ENCODE measurements around the gene CHCHD3.

The CHCHD3 gene

DNA sequence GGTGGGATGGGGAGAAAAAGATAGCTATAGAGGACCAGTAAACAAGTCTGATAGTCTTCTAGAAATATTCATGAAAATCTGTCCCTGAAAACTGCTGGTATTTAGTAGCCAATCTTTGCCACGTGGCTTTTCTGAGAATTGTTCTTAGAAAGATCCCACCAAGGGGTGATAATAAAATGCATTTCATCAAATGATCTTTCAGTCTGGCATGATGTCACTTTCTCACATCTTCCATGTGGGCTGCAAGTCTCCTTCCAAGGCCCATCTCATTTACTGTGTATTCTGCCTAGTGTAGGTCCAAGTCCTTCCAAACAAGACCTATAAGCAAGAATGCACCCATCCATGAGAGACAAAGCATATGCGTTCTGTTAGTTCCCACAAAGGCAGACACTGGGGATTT is 226.0 kb downstream of the CHCHD3 start:
- Mint-ChIP-seq H3K36me3 (peaks cover 40% of the 10 kb centered on the region), H3K27me3 (no peaks in the 10 kb centered on the region)
- no peak for ATAC-seq

DNA sequence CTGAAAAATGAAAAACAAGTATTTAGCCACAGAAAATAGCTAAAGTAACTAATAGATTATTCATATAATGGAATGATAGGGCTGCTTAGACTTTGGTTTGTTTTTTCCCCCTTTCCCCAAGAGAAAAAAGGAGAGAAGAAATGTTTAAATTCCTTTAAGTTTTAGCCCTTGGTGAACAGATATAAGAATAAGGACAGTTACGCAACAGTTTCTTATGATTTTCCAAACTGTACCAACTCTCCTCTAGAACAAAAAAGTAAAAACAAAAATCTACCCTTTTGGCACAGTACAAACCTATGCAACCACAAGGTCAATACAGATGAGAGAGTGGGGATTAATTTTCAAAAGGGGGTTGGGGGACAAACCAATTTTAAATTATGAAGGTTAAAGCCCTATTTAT is 227.7 kb downstream of the CHCHD3 start:
- Mint-ChIP-seq H3K4me1 (peaks cover 8% of the 10 kb centered on the region), H3K27me3 (no peaks in the 10 kb centered on the region), H3K27ac (no peak overlapping the region), H3K4me3 (no peak overlapping the region), H3K36me3 (peaks cover 48% of the 10 kb centered on the region), H3K9me3 (no peaks in the 10 kb centered on the region)
- no peak for ATAC-seq

More for the DNA sequence above, 226.0 kb downstream of the CHCHD3 start:
- Mint-ChIP-seq H3K9me3 (no peaks in the 10 kb centered on the region), H3K27ac (no peak overlapping the region), H3K4me1 (peaks cover 8% of the 10 kb centered on the region), H3K4me3 (no peak overlapping the region)

DNA sequence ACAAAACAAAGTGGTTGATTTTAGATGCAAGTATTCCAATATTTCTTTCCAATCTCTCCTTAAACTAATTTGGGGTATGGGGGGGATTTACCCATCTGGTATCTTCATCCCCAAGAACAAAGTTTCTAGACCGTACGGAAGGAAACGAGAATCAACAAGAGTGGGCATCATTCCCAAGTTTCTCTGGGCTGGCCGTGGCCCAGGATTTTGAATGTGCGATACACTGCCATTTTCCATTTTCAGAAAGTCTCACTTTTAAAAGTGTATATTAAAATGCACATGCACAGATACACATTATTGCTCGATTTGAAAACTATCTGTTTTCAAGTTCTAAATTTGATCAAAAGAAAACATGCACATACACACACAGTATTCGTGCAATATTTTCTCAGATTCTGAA is 234.5 kb downstream of the CHCHD3 start:
- H3K9me3 Mint-ChIP-seq, result no peaks in the 10 kb centered on the region
- no peak overlapping the region for H3K27ac Mint-ChIP-seq
- H3K4me3 Mint-ChIP-seq, result no peak overlapping the region
- H3K36me3 Mint-ChIP-seq, result peaks cover 48% of the 10 kb centered on the region
- H3K27me3 Mint-ChIP-seq, result no peaks in the 10 kb centered on the region
- no peak for ATAC-seq
- no peaks in the 10 kb centered on the region for H3K4me1 Mint-ChIP-seq

- Mint-ChIP-seq H3K4me3 (no peak overlapping the region), H3K27ac (no peak overlapping the region), H3K9me3 (no peaks in the 10 kb centered on the region), H3K4me1 (no peaks in the 10 kb centered on the region), H3K36me3 (peaks cover 47% of the 10 kb centered on the region), H3K27me3 (no peaks in the 10 kb centered on the region)
- no peak for ATAC-seq
Observed at GRCh38 chr7:132846086-132846485, 235.8 kb downstream of the CHCHD3 start.

GRCh38 chr7:132842478-132842877 is 239.4 kb downstream of the CHCHD3 start:
- Mint-ChIP-seq H3K27ac (no peak overlapping the region), H3K4me1 (no peaks in the 10 kb centered on the region), H3K36me3 (peaks cover 53% of the 10 kb centered on the region), H3K27me3 (no peaks in the 10 kb centered on the region), H3K4me3 (no peak overlapping the region), H3K9me3 (no peaks in the 10 kb centered on the region)
- no peak for ATAC-seq

DNA sequence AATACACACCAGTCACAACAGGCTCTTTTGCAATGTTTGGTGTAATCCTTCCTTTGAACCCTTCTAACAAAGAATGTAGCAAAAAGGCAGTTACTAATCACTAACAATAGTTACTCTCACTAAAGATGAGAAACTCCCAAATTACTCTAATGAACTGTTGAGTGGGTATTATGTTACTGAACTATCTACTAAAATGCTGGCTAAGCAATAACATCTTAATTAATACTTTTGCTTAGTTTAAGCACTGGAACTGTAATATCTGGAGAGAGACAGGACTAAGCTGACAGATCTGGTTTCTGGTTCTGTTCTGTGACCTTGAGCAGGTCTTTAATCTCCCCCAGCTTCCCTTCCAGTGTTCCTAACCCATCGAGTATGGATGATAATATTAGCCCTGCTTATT is 241.7 kb downstream of the CHCHD3 start:
- H3K36me3 Mint-ChIP-seq, result peaks cover 64% of the 10 kb centered on the region
- no peak overlapping the region for H3K4me3 Mint-ChIP-seq
- no peaks in the 10 kb centered on the region for H3K27me3 Mint-ChIP-seq
- no peak for ATAC-seq
- H3K4me1 Mint-ChIP-seq, result no peaks in the 10 kb centered on the region
- H3K27ac Mint-ChIP-seq, result no peak overlapping the region
- H3K9me3 Mint-ChIP-seq, result no peaks in the 10 kb centered on the region

- no peaks in the 10 kb centered on the region for H3K9me3 Mint-ChIP-seq
- H3K36me3 Mint-ChIP-seq, result peaks cover 63% of the 10 kb centered on the region
- no peak for ATAC-seq
- H3K4me1 Mint-ChIP-seq, result no peaks in the 10 kb centered on the region
- H3K4me3 Mint-ChIP-seq, result no peak overlapping the region
- H3K27ac Mint-ChIP-seq, result no peak overlapping the region
- H3K27me3 Mint-ChIP-seq, result no peaks in the 10 kb centered on the region
Observed at GRCh38 chr7:132838313-132838712, 243.6 kb downstream of the CHCHD3 start.

- H3K9me3 Mint-ChIP-seq, result no peaks in the 10 kb centered on the region
- no peak overlapping the region for H3K4me3 Mint-ChIP-seq
- H3K27ac Mint-ChIP-seq, result no peak overlapping the region
- no peaks in the 10 kb centered on the region for H3K4me1 Mint-ChIP-seq
- ATAC-seq, result no peak
- peaks cover 60% of the 10 kb centered on the region for H3K36me3 Mint-ChIP-seq
- no peaks in the 10 kb centered on the region for H3K27me3 Mint-ChIP-seq
Observed at GRCh38 chr7:132837529-132837928, 244.4 kb downstream of the CHCHD3 start.

DNA sequence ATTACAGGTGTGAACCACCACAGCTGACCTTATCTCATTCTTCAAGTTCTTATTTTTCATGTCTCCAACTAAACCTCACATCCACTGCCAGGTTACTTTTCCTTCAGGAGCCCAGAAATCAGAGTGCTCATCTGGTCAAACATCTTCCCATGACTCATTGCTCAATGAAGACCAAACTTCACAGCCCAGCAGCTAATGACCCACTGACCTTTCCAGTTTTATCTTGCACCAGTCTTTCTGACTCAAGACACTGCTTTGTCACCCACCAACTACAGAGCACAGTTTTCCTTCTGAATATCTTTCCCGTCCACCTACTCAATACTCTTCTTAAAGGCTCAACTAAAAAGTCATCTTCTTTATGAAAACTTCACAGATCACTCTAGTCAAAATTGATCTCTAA is 245.1 kb downstream of the CHCHD3 start:
- Mint-ChIP-seq H3K4me3 (no peak overlapping the region), H3K27me3 (no peaks in the 10 kb centered on the region), H3K9me3 (no peaks in the 10 kb centered on the region), H3K4me1 (no peaks in the 10 kb centered on the region), H3K27ac (no peak overlapping the region), H3K36me3 (peaks cover 57% of the 10 kb centered on the region)
- ATAC-seq, result no peak

- Mint-ChIP-seq H3K4me3 (no peak overlapping the region), H3K9me3 (no peaks in the 10 kb centered on the region), H3K27ac (no peak overlapping the region), H3K36me3 (peaks cover 53% of the 10 kb centered on the region), H3K27me3 (no peaks in the 10 kb centered on the region), H3K4me1 (peaks cover 6% of the 10 kb centered on the region)
- ATAC-seq, result no peak
Observed at GRCh38 chr7:132830941-132831340, 250.9 kb downstream of the CHCHD3 start.

DNA sequence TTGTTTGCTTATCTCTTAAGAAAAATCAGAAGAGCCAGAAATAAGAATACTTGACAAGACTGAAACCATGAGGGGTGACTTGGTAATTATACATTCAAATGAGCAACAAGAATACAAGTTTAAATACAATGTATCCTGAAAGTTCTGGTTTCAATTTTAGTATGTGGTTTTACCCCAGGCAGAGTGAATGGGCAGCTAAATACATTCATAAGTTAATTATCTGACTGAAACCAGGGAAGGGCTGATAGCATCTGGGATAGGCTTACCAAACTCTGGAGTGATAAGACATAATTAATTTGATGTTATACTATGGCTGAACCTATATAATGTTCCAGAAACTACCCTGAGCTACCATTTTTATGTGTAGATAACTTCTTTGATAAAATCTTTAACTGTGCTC is 253.4 kb downstream of the CHCHD3 start:
- H3K27ac Mint-ChIP-seq, result peak overlapping the region; percentile 10
- H3K4me1 Mint-ChIP-seq, result peaks cover 6% of the 10 kb centered on the region
- ATAC-seq, result no peak
- no peak overlapping the region for H3K4me3 Mint-ChIP-seq
- H3K36me3 Mint-ChIP-seq, result peaks cover 58% of the 10 kb centered on the region
- no peaks in the 10 kb centered on the region for H3K27me3 Mint-ChIP-seq
- no peaks in the 10 kb centered on the region for H3K9me3 Mint-ChIP-seq

DNA sequence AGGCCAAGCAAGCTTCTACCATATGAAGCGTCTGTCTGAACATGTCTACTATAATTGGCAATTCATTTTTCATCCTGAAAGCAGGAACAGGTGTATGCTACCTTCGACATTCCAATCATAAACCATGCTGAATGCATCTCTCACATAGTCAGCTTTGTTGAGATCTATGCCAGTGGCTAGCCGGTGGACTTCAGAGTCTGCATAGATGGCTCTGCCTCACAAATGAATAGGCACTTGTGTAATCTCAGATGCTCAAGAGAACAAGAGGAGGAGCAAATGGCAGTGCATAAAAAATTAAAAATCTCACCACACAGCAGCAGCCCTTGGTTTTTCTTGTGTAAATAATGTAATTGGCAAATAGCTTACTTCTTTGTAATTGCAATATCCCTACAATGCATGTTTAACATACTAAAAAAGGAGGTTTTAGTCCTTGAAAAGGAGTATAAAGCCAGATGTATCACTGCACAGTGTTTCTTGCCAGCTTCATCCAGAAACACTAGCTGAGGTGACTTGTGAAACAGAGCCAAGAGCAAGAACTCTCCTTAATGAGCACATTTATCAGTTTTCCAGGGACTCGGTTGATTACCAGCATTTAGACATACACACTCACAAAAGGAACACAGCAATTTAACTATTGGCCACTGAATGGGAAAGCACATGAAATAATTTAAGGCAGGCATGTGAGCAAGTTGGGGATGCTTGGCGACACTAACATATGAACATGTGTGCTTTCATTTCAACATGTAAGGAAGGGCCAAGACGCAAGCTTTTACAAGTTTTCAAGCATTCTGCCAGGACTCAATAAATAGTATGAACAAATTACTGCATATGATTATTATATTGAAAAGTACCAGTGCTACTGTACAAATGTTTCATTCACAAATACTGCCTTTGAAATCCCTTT is 255.7 kb downstream of the CHCHD3 start:
- Mint-ChIP-seq H3K4me3 (no peak overlapping the region), H3K27ac (no peak overlapping the region)

DNA sequence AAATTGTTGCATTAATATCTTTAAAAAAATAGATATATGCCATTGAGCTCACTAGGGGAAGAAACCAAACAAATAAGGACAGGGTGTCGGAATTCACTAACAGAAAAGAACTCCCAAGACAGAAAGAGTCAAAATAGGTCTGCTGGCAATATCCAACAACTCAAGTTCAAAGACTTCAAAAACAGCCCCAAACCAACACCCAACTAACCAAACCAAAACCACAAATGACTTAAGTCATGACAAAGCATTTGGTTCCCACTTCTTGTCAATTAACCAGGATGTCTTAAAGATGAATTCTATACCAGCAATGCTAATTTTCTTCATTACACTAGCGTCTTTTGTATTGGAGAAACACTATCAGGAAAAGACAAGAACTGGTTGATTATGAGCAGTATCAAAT is 256.7 kb downstream of the CHCHD3 start:
- no peak for ATAC-seq
- Mint-ChIP-seq H3K36me3 (peaks cover 46% of the 10 kb centered on the region), H3K27ac (no peak overlapping the region), H3K4me3 (no peak overlapping the region), H3K9me3 (no peaks in the 10 kb centered on the region), H3K27me3 (no peaks in the 10 kb centered on the region), H3K4me1 (peaks cover 6% of the 10 kb centered on the region)

More for the DNA sequence above, 255.7 kb downstream of the CHCHD3 start:
- H3K4me1 Mint-ChIP-seq, result peaks cover 6% of the 10 kb centered on the region
- no peak for ATAC-seq
- H3K36me3 Mint-ChIP-seq, result peaks cover 56% of the 10 kb centered on the region
- no peaks in the 10 kb centered on the region for H3K27me3 Mint-ChIP-seq
- no peaks in the 10 kb centered on the region for H3K9me3 Mint-ChIP-seq

DNA sequence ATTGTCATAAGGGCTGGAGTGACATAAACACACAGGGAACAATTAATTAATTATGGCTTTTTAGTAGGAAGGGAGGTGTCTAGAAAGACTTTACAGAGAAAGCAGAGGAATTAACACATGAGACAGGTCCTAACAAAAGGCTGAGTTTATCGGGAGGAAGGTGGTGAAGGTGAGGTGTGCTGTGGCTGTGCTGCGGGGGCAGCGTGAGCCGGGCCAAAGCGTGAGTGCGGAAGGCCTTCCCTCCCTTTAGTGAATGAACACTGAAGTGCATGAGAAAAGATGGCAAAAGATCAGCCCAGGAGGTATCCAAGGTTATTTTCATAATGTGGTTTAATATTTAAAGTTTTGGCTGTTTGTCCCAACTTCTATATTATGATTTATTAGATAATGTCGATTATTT is 262.2 kb downstream of the CHCHD3 start:
- no peak for ATAC-seq
- H3K27me3 Mint-ChIP-seq, result no peaks in the 10 kb centered on the region
- no peak overlapping the region for H3K4me3 Mint-ChIP-seq
- peaks cover 21% of the 10 kb centered on the region for H3K36me3 Mint-ChIP-seq
- no peak overlapping the region for H3K27ac Mint-ChIP-seq
- H3K4me1 Mint-ChIP-seq, result no peaks in the 10 kb centered on the region
- H3K9me3 Mint-ChIP-seq, result no peaks in the 10 kb centered on the region

- Mint-ChIP-seq H3K9me3 (no peaks in the 10 kb centered on the region), H3K4me3 (no peak overlapping the region), H3K4me1 (no peaks in the 10 kb centered on the region), H3K36me3 (peaks cover 26% of the 10 kb centered on the region), H3K27me3 (no peaks in the 10 kb centered on the region), H3K27ac (no peak overlapping the region)
- ATAC-seq, result no peak
Observed at GRCh38 chr7:132817949-132818348, 263.9 kb downstream of the CHCHD3 start.

GRCh38 chr7:132815696-132816311 is 266.1 kb downstream of the CHCHD3 start:
- Mint-ChIP-seq H3K4me3 (no peak overlapping the region), H3K27ac (no peak overlapping the region), H3K9me3 (no peaks in the 10 kb centered on the region), H3K27me3 (no peaks in the 10 kb centered on the region), H3K36me3 (peaks cover 46% of the 10 kb centered on the region), H3K4me1 (no peaks in the 10 kb centered on the region)
- ATAC-seq, result no peak

All from stimulated activated memory B cell treated with anti-CD40 and anti-IgM and Interleukin-4, amounts not matched to agents 10 μg/mL and 1 μg/mL and 100 μg/mL, for 72 hours (primary cell).